OCI-LY3 (cell line): Measurements from ENCODE around the gene OAS2.

ENCODE experiments used
- H2AFZ ChIP-seq: fragments of 200-600, 300-600 bp; shearing (Covaris generic); 2 replicates; pipeline ENCODE4 v1.6.0; 2014; ENCODE audit warnings: antibody characterized with exemption, low read depth, low read length
- H3K27ac ChIP-seq: fragments of 200-600, 300-600 bp; sonication (generic); 2 replicates; pipeline ENCODE4 v1.5.1; 2014; ENCODE audit warnings: mild to moderate bottlenecking, low read length, moderate library complexity, mixed read lengths
- H3K27me3 ChIP-seq: fragments of 200-600, 300-600 bp; sonication (generic); 2 replicates; pipeline ENCODE4 v1.6.1; 2014; ENCODE audit warnings: low read depth, low read length, mixed read lengths
- H3K36me3 ChIP-seq: fragments of 200-600, 300-600 bp; sonication (generic); replicated peaks from 2 replicates; pipeline ENCODE3; 2014; ENCODE audit warnings: low read depth, low read length, mixed read lengths
- H3K4me1 ChIP-seq: fragments of 300-600, 200-600 bp; sonication (generic); 2 replicates; pipeline ENCODE4 v1.6.1; 2014; ENCODE audit warnings: low read length, mixed read lengths
- H3K4me2 ChIP-seq: fragments of 200-600, 300-600 bp; sonication (generic); 2 replicates; pipeline ENCODE4 v1.6.1; 2014; ENCODE audit warnings: low read length, mixed read lengths
- H3K4me3 ChIP-seq: fragments of 300-600, 200-600 bp; sonication (generic); 2 replicates; pipeline ENCODE4 v1.5.1; 2014; ENCODE audit warnings: antibody characterized with exemption, mild to moderate bottlenecking, low read length, moderate library complexity
- H3K79me2 ChIP-seq: fragments of 300-600, 200-600 bp; shearing (Covaris generic); 2 replicates; pipeline ENCODE4 v1.6.1; 2014; ENCODE audit warnings: mild to moderate bottlenecking, low read length, mixed read lengths
- H3K9ac ChIP-seq: fragments of 300-600, 200-600 bp; shearing (Covaris generic); 2 replicates; pipeline ENCODE4 v1.6.0; 2014; ENCODE audit warnings: mild to moderate bottlenecking, low read length, moderate library complexity
- H3K9me3 ChIP-seq: fragments of 200-600, 300-600 bp; shearing (Covaris generic); 2 replicates; pipeline ENCODE4 v1.6.1; 2014; ENCODE audit warnings: low read length, mixed read lengths; ENCODE audit not compliant: insufficient read depth
- H4K20me1 ChIP-seq: fragments of 200-600, 300-600 bp; sonication (generic); 2 replicates; pipeline ENCODE4 v1.6.1; 2016; ENCODE audit warnings: low read length, mixed read lengths; ENCODE audit not compliant: insufficient read depth
- EZH2phosphoT487 ChIP-seq: fragments of 200-600 bp; shearing (Covaris generic); IDR thresholded peaks from 2 replicates; pipeline ENCODE4 v1.6.1; 2018; ENCODE audit warnings: antibody characterized with exemption, mixed run types, low read depth
- TF ChIP-seq, protein P1 (sequence below): fragments of 200-600, 300-600 bp; sonication (generic); IDR thresholded peaks from 2 replicates; pipeline ENCODE4 v1.5.1; 2014; ENCODE audit warnings: antibody characterized with exemption, low read length, low read depth

OAS2 gene

DNA sequence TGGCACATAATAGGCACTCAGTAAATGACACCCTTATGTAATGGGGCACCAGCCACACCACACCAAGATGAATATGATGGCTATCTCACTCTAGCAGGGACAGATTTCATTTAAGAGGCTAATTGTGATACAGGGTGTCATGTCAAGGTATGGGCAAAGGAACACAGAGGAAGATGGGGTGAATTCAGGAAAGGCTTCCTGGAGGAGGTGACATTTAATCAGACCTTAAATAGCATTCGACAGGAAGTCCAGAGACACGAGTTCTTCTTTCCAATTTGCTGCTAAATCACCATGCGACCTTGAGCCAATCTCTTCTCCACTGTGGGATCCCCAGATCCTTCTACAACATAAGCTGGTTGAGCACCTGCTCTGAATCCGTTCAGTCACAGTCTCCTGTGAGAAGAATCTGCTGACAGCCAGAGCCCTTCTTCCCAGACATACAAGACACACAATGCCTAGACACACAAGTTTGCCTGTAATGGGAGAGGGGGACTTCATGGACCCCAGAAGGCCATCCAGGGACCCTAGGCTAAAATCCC is 76.7 kb downstream of the OAS2 start:
- no peak for TF ChIP-seq EZH2phosphoT487
- TF ChIP-seq, protein P1, sequence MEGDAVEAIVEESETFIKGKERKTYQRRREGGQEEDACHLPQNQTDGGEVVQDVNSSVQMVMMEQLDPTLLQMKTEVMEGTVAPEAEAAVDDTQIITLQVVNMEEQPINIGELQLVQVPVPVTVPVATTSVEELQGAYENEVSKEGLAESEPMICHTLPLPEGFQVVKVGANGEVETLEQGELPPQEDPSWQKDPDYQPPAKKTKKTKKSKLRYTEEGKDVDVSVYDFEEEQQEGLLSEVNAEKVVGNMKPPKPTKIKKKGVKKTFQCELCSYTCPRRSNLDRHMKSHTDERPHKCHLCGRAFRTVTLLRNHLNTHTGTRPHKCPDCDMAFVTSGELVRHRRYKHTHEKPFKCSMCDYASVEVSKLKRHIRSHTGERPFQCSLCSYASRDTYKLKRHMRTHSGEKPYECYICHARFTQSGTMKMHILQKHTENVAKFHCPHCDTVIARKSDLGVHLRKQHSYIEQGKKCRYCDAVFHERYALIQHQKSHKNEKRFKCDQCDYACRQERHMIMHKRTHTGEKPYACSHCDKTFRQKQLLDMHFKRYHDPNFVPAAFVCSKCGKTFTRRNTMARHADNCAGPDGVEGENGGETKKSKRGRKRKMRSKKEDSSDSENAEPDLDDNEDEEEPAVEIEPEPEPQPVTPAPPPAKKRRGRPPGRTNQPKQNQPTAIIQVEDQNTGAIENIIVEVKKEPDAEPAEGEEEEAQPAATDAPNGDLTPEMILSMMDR: no peak
- no peaks in the 10 kb centered on the region for H4K20me1 ChIP-seq
- no peaks in the 10 kb centered on the region for H3K36me3 ChIP-seq
- H3K4me3 ChIP-seq: no peak overlapping the region
- H2AFZ ChIP-seq: no peak overlapping the region
- H3K27me3 ChIP-seq: no peaks in the 10 kb centered on the region
- peaks cover 9% of the 10 kb centered on the region; the same call in 1 of the 2 replicates for H3K9me3 ChIP-seq
- H3K27ac ChIP-seq: no peak overlapping the region
- H3K4me2 ChIP-seq: no peak overlapping the region
- H3K4me1 ChIP-seq: peaks cover 28% of the 10 kb centered on the region
- H3K79me2 ChIP-seq: no peaks in the 10 kb centered on the region
- H3K9ac ChIP-seq: no peak overlapping the region

GRCh38 chr12:113055594-113056380 is 77.5 kb downstream of the OAS2 start:
- no peak overlapping the region for H3K4me2 ChIP-seq
- H3K27ac ChIP-seq: no peak overlapping the region

GRCh38 chr12:113056381-113056630 is 78.0 kb downstream of the OAS2 start:
- no peak overlapping the region for H3K4me2 ChIP-seq
- no peaks in the 10 kb centered on the region for H3K9me3 ChIP-seq
- no peaks in the 10 kb centered on the region for H4K20me1 ChIP-seq
- H3K9ac ChIP-seq: no peak overlapping the region
- no peak overlapping the region for H3K4me3 ChIP-seq
- no peak overlapping the region for H2AFZ ChIP-seq
- TF ChIP-seq, protein P1: no peak
- no peak for TF ChIP-seq EZH2phosphoT487
- no peaks in the 10 kb centered on the region for H3K27me3 ChIP-seq
- H3K36me3 ChIP-seq: no peaks in the 10 kb centered on the region
- H3K4me1 ChIP-seq: peaks cover 25% of the 10 kb centered on the region
- H3K27ac ChIP-seq: no peak overlapping the region
- H3K79me2 ChIP-seq: no peaks in the 10 kb centered on the region

More at GRCh38 chr12:113055594-113056380, 77.5 kb downstream of the OAS2 start:
- H3K9ac ChIP-seq: no peak overlapping the region
- no peaks in the 10 kb centered on the region for H3K36me3 ChIP-seq
- H2AFZ ChIP-seq: no peak overlapping the region
- peaks cover 25% of the 10 kb centered on the region for H3K4me1 ChIP-seq
- H3K79me2 ChIP-seq: no peaks in the 10 kb centered on the region
- peaks cover 2% of the 10 kb centered on the region; the same call in 1 of the 2 replicates for H3K9me3 ChIP-seq
- H3K27me3 ChIP-seq: no peaks in the 10 kb centered on the region
- H3K4me3 ChIP-seq: no peak overlapping the region
- TF ChIP-seq, protein P1: no peak
- no peak for TF ChIP-seq EZH2phosphoT487
- H4K20me1 ChIP-seq: no peaks in the 10 kb centered on the region

- Histone ChIP-seq H3K36me3 (no peaks in the 10 kb centered on the region), H3K79me2 (no peaks in the 10 kb centered on the region), H3K27ac (no peak within 1 kb of the TSS), H3K4me1 (peaks cover 31% of the 10 kb centered on the region), H3K9me3 (no peaks in the 10 kb centered on the region), H3K4me3 (no peak within 1 kb of the TSS), H3K4me2 (no peak within 1 kb of the TSS), H4K20me1 (no peaks in the 10 kb centered on the region), H3K27me3 (no peaks in the 10 kb centered on the region), H3K9ac (no peak within 1 kb of the TSS), H2AFZ (no peak within 1 kb of the TSS)
- no peak for TF ChIP-seq EZH2phosphoT487
- TF ChIP-seq, protein P1: no peak
Observed at GRCh38 chr12:113056631-113057488, 78.5 kb downstream of the OAS2 start, which contains the start of gene DTX1. TSS of gene DTX1 (plus strand) at chr12:113056730. CDS start at chr12:113058193, 1,463 bp downstream.
